NCI-H345 treated with DMSO at 0.1 percent for 48 hours (cell line): Measurements from ENCODE around the gene ACAP1.

Experiments used
- DNase-seq: peaks from one replicate; lab custom pipeline; 2025; ENCODE audit not compliant: unreplicated experiment; lab: John Stamatoyannopoulos, UW

Gene ACAP1

DNA sequence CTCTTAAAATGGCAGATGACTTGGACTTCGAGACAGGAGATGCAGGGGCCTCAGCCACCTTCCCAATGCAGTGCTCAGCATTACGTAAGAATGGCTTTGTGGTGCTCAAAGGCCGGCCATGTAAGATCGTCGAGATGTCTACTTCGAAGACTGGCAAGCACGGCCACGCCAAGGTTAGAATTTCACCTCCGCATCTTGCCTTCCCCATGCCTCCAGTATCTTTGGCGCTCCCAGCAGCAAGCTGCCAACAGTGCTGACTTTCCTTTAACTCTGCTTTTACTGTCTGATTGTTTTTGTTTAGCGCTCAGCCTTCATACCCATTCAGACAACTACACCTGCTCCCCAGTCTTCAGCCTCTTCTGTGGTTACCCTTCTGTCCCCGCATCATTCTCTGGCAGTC, 26.7 kb upstream of the ACAP1 start:
- no peak for DNase-seq

DNA sequence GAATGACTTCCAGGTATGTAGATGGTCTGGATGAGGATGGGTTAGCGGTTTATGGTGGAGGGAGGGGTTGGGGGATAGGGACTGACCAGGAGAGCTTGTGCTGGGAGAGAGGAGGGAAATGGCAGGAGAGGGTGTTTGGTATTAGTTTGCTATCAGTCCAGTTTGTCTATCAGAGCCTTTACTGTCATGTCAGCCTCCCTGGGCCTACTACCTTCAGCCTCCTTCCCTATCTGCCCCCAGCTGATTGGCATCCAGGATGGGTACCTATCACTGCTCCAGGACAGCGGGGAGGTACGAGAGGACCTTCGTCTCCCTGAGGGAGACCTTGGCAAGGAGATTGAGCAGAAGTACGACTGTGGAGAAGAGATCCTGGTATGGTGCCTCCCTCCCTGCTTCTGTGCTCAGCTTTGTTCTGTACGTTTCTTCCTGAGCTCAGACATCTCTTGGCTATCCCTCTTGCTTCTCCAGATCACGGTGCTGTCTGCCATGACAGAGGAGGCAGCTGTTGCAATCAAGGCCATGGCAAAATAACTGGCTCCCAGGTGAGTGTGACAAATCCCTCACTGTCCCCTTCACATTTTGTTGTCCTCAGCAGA, 25.1 kb upstream of the ACAP1 start:
- DNase-seq = no peak

DNA sequence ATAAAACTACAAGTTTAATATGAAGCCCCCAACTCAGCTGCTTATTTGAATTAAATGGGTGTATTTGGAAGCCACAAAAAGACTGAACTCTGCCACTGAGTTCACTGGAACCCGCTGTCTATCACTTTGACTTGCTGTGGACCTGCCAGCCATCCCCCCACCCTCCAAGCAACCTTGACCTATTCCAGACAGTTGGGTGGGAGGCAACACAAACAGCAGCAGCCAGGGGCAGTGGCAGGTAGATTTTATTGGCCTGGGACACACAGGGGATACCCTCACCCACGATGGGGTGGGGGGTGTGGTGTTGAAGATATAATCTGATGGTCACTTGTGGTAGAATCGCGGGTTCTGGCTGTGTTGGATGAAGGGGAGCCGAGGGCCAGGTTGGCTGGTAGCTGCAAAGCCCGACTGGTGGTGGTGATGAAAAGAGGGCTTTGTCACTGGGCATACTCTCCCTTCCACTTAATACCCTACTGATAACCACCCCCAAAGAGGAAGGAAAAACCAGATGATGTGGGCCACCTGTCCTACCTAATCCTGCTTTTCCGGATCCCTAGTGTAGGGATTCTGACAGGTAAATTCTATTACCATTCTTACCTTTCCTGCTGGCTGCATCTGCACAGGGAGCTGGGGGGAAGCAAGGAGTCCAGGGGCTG, 23.8 kb upstream of the ACAP1 start:
- DNase-seq = no peak

DNA sequence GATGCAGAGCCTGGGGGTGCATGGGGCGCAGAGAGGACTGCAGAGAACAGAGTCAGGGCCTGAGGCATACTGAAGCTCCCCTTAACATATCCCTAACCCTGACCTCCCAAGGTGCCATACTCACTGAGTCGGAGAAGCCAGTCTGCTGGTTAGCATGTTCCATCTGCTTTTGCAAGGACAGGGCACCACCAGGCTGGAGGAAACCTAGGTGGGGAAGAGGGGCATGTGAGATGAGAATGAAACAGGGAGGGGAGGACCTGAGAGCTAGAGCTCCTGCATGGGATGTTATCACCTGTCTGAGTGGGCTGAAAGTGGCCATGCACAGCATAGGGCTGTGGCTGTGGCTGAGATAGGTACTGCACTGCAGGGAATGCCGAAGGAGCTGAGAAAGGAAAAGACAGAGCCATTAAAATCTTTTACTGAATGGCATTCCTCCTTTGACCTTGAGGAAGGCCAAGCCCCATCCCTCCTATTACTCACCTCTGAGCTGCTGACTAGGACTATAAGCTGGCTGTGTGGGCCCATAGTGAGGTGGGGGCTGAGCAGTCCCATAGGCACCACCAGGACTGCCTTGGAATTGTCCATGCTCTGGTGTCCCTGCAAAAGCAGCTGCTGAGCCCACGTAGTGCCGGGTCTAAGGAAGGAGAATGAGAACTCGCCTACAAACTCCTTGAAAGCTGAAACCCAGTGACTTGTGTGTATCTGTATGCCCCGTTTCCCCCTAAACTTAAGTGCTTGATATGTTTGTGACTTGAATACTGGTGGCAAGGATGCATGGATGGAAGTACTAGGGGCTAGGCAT, 23.0 kb upstream of the ACAP1 start:
- no peak for DNase-seq

DNA sequence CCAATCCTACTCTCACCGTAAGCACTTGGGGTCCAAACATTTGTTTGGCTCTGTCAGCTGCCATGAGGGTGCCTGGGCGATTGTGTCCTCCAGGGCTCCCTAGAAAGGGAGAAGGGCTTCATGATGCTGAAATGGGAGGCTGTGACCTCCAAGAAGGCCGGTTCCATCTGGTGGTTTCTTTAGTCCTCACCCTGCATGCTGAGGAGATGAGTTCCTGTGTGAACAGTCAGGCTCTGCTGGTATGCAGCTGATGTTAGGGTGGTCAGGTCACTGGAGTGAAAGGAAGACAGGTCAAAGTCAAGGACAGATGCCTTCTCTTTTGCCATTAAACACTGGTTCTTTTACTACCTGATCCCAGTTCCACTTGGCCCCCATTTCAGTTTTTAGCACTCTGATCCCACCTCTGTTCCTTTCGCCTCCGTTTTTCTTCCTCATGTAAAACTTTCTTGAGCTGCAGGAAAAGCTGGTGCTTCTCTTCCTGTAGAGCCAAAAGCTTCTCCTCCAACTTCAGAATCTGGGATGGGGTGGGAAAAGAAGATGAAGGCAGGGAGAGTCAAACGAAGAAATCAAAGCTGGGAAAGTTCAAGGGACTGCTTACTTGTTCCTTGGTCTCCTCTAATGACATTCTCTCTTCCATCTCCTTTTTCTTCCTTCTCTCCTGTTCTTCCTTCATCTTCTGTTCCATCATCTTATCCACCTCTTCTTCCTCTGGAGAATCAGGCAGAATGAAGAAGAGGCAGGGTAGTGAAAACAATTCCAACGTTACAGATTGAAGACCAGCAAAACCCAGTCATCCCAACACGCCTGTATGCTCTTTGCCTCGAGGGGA, 22.2 kb upstream of the ACAP1 start:
- DNase-seq = no peak

DNA sequence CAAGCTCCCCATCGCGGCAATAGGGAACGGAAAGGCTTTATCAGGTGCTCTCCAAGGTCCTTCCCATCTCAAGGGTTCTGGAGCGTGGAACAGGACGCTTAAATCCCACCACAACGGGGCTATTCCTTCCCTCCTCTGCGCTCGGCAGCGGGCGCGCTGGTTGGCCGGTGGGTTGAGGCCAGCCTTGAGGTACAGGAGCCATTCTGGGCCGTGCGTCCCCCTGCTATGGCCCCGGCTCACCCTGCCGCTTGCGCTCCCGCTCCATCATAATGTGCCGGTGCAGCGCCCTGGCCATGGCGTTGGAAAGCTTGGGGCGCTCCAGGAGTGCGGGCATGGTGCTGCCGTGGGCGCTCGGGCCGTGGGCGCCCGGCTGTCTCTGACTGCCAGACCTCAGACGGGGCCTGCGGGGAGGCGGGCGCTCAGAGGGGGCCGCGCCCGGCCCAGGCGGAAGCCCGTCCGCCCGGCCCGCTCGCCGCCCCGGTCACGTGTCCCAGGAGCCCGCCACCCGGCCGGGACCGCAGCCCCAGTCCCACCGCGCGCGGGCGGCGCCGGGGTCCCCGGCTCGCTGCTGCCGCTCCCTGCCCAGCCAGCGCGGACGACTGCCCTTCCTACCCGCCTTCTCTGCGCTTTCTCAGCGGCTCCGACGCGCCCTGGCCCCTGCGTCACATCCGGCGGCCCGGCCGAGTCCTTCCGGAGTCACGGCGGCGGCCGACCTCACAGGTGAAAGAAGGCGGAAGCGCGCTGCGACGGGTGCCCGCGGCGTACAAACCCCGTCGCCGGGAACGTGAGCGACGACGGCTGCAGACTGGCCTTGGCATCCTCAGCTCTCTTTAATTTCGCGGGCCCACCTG, 21.4 kb upstream of the ACAP1 start, which contains the start of gene GPS2:
Gene GPS2, minus strand, starts transcription at position 642 of the 851 bp plus-strand sequence. Its CDS starts 308 bp downstream, at position 334.
- peak; percentile 26 for DNase-seq

DNA sequence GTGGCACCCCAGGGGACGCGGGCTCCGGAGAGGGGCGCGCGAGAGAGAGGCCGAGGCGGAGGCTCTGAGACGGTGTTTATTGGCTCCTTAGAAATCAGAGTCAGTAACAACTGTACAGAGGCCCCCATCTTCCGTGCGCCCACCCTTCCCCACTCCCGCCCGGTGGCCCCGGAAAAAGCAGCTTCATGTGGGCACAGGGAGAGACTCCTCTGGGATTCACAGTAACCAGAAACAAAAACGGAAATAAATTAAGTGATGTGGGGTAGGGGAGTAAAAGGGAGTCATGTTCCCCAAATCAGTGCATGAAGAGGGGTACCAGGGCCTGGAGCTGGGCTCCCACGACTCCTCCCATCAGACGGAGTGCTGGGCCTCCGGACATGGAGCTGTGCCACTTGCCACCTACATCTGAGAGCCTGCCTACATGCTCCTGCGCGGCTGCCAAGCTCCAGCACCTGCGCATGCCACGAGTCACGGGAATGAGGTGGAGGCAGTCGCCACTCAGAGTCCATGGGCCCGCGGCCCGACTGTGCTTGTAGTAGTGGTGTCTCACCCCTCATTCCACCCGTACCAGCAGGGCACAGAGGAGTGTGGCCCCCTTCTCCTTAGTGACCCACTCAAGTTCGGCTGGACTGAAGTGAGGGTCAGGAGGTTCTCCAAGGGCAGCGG, 20.6 kb upstream of the ACAP1 start:
- no peak for DNase-seq

DNA sequence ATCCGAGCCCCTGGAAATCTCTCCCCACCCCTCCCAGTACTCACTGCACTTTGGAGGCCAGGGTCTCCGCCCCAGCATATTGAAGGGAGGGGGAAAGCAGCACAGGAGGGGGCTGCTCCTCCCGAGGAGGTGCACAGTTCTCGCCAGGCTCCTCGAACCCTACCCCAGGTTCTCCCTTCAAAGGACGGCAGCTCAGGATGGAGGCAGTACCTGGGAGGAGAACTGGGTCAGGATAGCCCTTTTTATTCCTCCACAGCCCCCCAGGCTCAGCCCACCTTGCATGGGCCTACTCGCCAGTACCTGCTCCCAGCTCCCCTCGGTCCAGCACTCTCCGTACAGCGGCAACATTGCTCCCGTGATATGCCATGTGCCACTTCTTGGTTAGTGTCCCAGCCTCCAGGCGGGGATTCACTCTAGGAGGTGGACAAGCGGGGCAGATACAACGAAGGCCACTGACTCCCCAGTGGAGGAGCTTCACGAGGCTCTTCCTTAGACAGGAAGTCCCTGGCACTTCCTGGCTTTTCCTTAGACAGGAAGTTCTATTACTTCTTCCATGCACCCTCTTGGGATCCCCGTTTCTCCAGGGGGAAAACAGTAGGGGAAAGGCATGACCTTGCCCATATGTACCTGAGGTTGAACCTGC, 19.0 kb upstream of the ACAP1 start:
- DNase-seq = no peak

DNA sequence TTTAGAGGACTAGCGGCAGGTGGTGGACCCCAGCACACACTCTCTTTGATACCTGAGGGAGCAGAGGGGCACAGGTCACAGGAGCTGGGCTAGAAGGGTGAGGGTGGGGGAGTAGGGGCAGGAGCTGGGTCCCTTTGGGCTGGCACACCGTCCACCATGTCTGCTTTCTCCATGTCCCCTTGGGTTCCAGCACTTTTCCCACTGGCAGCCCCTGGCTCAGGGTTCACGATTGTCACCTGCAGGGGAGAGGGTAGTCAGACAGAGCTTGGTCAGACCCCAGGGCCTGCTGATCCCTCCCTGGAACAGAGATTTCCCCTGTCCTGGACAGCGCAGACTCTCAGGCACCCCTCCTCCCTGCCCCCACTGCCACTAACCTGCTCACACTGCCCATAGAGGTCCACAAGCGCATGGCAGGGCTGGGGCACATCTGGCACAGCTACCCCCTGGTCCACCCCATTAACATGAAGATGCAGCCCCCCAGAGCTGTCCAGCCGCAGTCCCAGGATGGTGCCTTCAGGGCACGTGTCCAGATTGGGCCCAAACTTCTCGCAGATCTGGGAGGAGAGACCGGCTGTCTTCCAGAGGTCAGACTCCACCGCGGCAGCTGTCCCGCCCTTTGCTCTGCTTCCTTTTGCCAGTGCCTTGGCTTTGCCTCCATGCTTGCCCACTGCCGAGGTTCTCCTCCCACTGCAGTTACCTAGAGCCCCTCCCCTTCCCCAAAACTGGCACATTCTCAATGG, 18.0 kb upstream of the ACAP1 start:
- no peak for DNase-seq

DNA sequence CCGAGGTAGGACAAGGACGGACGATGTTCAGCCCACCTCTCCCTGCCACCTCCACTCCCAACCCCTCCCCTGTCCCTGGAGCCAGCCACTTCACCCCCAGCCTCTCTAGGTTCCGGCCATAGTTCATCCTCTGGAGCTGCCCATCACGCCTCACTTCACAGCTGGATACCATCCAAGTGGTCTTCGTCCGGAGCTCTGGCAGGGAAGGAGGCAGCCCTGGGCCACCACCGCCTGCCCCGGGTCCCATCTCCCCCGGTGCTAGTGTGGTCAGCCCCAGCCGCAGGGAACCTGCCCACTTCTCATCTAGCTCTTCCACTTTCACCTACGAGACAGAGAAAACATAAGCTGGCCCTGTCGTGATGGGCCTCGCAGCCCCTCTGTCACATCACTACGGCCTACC, 14.9 kb upstream of the ACAP1 start:
- DNase-seq = no peak

DNA sequence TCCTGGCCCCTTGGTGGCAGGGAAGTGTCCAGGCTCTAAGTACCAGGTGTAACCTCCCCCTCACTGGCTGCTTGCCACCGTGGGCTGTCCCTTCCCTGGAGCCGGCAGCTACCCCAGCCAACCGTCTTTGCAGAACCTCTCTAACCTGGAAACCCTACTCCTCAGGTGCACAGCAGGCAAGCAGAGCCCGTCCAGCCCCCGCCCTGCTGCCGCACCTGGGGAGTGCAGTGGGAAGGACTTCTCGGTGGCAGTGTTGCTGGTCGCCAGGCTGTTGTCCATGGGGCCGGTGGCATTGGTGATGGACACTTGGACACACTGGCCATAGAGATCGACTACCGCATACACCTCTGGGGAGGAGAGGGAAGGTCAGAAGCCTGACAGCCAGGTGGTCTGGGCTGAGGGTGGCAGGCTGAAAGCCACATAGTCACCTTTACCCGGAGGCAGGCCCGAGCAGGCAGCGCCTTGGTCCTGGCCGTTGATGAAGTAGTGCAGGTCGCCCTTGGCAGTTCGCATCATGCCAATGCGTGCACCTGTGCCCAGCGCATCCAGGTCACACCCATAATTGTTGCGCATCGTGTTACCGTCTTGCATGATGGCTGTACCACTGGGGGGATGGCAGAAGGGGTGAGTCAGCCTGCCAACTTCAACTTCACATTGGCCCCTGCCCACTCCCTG, 13.7 kb upstream of the ACAP1 start:
- DNase-seq = no peak

DNA sequence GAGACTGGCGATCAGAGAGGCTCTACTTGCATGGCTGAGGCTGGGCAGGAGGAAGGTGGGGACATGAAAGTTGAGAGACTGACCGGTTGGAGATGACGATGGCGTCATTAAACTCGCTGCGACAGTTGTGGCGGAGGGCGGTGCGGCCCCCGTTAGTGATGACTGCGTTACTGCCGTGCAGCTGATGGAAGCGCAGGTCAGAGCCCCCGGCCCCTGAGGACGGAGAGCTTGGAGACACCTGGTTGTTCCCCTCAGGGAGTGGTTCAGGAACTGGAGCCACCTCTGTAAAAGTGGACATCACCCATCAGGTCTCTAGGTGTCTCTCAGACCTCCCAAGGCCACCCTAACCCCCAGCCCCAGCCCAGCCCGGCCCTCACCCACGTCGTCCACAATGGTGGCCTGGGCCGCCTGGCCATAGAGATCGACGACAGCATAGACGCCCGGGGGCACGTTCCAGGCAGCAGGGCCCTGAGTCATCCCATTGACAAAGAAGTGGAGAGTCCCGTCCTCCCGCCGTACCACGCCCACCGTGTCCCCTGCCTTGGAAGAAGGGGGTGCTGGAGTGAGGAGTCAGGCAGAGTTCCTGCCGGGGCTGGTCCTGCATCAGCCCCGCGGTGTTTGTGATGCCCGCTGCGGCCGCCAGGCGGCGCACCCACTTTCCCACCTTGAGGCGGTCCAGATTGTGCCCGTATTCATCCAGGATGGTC, 12.4 kb upstream of the ACAP1 start:
- no peak for DNase-seq

DNA sequence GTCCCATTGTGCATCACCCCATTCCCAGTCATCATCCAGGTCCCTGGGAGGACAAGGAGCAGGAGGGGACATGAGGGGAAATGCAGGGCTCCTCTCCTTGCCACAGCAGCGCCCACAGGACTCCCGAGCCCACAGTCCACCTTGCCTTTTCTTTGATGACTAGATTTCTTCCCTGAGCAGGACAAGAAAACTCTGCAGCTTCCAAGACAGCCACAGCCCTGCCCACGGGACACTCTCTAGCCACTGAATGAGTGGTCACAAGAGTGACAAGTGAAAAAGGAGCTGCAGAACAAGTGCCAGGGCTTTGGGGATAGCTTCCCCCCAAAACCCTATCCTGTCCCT, 11.9 kb upstream of the ACAP1 start:
- no peak for DNase-seq

DNA sequence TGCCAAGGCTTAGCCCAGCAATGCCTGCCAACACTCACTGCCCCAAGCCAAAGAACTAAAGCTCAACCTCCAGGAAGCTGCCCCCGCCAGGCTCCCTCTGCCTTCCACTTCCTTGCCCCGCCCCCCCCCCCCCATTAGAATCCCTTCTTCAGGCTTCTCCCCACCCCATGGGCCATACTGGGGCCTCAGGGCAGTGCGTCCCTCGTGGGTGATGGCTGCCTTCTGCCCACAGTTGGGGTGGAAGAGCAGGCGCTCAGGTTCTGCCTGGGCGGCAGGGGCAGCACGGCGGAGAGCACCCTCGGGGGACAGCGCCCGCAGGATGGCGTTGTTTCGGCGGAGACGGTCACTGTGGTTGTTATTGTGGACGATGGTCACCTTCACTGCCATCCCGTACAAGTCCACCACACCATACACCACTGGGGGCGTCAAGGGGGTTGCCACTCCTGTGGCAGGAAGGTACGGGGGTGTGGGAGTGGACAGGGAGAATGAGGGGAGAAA, 11.2 kb upstream of the ACAP1 start:
- DNase-seq = no peak

DNA sequence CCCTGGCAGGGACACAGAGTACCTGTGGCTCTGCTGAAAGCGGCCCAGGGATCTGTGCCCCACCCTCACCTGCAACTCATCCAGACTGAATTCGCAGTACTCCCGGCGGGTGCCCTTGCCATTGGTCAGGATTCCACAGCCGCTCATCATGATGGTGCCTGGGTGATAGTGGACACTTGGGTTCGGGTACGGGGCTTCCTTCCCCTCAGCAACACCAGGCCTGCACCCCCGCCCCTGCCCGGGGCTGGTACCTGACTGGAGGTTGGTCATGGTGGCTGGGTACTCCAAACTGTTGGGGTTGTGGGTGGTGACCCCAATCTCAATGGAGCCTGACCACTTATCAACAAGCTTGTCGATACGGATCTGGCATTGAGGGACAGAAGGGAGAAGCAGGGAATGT, 10.1 kb upstream of the ACAP1 start:
- no peak for DNase-seq

DNA sequence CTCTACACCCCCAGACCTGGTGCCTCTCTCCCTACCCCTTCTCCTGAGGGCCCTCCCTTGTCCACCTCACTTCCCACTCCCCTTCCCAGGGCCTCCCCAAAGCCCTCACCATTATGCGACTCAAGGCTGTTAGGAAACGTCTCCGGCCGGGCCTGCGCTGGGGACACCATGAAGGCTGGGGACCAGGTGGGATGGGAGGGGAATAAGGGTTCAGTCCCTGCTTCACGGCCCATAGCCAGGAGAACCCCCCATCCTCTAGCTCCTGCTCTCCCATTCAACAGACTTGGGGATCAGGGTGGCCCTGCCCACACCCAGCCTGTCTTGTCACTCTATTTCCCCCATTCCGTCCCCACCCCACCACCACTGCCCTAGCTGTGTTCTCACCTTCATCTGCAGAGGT, 9.3 kb upstream of the ACAP1 start:
- DNase-seq = no peak

DNA sequence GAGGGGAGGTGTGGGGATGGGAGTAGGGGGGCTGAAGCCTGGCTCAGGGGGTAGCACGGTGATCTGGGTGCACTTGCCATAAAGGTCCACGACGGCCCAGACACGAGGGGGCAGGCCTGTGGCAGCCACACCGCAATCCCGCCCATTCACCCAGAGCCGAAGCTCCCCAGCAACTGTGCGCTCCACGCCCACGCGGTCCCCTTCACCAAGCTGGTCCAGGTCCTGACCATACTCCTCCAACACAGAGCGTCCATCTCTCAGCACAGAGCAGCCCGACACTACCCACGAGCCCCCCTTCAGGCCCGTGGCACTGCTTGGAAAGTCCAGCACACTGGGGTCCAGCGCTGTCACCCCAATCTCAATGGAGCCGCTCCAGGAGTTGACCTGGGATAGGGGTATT, 8.8 kb upstream of the ACAP1 start:
- no peak for DNase-seq

DNA sequence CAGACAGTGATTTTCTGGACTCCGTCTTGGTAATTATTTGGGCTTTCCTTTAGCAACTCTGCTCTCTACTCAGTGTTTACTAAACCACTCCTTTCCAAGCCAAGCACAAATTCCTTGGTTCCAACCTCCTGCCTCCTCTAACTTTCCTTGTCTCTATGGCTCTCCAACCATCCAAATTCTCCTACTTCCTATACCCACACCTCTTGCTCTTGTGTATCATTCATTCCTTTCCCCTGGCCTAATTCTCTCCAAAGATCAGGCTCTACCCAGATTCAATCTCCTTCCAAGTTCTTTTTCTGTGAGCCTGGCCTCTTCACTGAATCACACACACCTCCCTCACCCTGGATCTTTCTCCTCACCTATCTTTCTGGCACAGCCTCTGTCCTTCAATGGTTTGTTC, 8.3 kb upstream of the ACAP1 start:
- DNase-seq = no peak
